PC-9 (cell line): ENCODE measurements around the gene TMEM92. TPM values are rescaled to one million over a fixed set of nuclear protein-coding genes. Genes with fewer than 3 reads are reported as not detected.
"Not testable (repeated sequence)": the region's sequence is repeated elsewhere in the genome, so short reads cannot be mapped to it uniquely, and the experiment has no call there.

Source experiments
- BruUV-seq: library from RNA; stranded (reverse); fragments of 400-500 nt; replicated peaks from 2 replicates; lab custom pipeline; 2021; lab: Mats Ljungman, UMichigan
- CTCF ChIA-PET: fragments of 300-600 bp; sonication (Branson Sonifier 250); formaldehyde crosslinking; loops from one replicate; lab custom pipeline; 2022; ENCODE audit warnings: antibody characterized with exemption; lab: Charles Lee
- POLR2A ChIA-PET: fragments of 300-600 bp; sonication (Branson Sonifier 250); formaldehyde crosslinking; loops from one replicate; lab custom pipeline; 2022; ENCODE audit warnings: antibody characterized with exemption; ENCODE audit not compliant: unreplicated experiment; lab: Charles Lee
- DNase-seq, 2 experiments: peaks; one replicate each; pipeline versions ENCODE4 v3.0.0 to v3.0.0-alpha.2; 2015 to 2022; ENCODE audit warnings: mixed read lengths in 1 of 2
- H2AFZ ChIP-seq: fragments of 200-600 bp; sonication (generic); 2 replicates; pipeline ENCODE4 v1.8.1; 2017; ENCODE audit warnings: antibody characterized with exemption
- H3F3A ChIP-seq: fragments of 200-600 bp; sonication (generic); 2 replicates; pipeline ENCODE4 v1.8.1; 2017; ENCODE audit warnings: antibody characterized with exemption, mild to moderate bottlenecking, low read depth; ENCODE audit not compliant: insufficient read depth
- H3K27ac ChIP-seq: fragments of 200-600 bp; sonication (generic); 2 replicates; pipeline ENCODE4 v1.6.1; 2016; ENCODE audit warnings: mixed run types
- H3K27me3 ChIP-seq: fragments of 200-600 bp; sonication (generic); 2 replicates; pipeline ENCODE4 v1.6.1; 2016; ENCODE audit warnings: low read depth, mixed run types; ENCODE audit not compliant: insufficient read depth
- H3K36me3 ChIP-seq: fragments of 200-600 bp; sonication (generic); 2 replicates; pipeline ENCODE4 v1.6.1; 2016; ENCODE audit warnings: low read depth, mixed run types
- H3K4me1 ChIP-seq: fragments of 200-600 bp; sonication (generic); replicated peaks from 2 replicates; pipeline ENCODE4 v1.6.1; 2016; ENCODE audit warnings: mixed run types; ENCODE audit not compliant: insufficient read depth
- H3K4me2 ChIP-seq: fragments of 200-600 bp; sonication (generic); 2 replicates; pipeline ENCODE4 v1.6.1; 2017; ENCODE audit warnings: mixed run types
- H3K4me3 ChIP-seq: fragments of 200-600 bp; sonication (generic); 2 replicates; pipeline ENCODE4 v1.6.1; 2016; ENCODE audit warnings: mixed run types
- H3K79me2 ChIP-seq: fragments of 200-600 bp; sonication (generic); 2 replicates; pipeline ENCODE4 v1.6.1; 2017; ENCODE audit warnings: low read depth, mixed run types
- H3K9me2 ChIP-seq: fragments of 200-600 bp; sonication (generic); 2 replicates; pipeline ENCODE4 v1.8.1; 2017; ENCODE audit warnings: mild to moderate bottlenecking; ENCODE audit not compliant: insufficient read depth
- H3K9me3 ChIP-seq: fragments of 200-600 bp; sonication (generic); 2 replicates; pipeline ENCODE4 v1.8.1; 2016; ENCODE audit warnings: low read depth; ENCODE audit not compliant: insufficient read depth
- H4K20me1 ChIP-seq: fragments of 200-600 bp; sonication (generic); 2 replicates; pipeline ENCODE4 v1.8.1; 2017; ENCODE audit not compliant: insufficient read depth
- CTCF ChIP-seq: fragments of 200-600 bp; sonication (generic); conservative IDR thresholded peaks from 2 replicates; pipeline ENCODE4 v1.6.1; 2017; ENCODE audit warnings: mixed run types, antibody characterized with exemption, mild to moderate bottlenecking, moderate library complexity
- EZH2 ChIP-seq: fragments of 200-600 bp; sonication (generic); IDR thresholded peaks from 2 replicates; pipeline ENCODE4 v1.8.0; 2017; ENCODE audit warnings: antibody characterized with exemption, low read depth
- intact Hi-C: fragments of 100-400 bp; cut with micrococcal nuclease; formaldehyde crosslinking; loops from one replicate; pipeline ENCODE4 v1.10.0; 2022; ENCODE audit not compliant: unreplicated experiment
- total RNA-seq: library from RNA; stranded (reverse); gene quantifications from 2 replicates; pipeline ENCODE4 v1.2.3, GENCODE V29; 2021

Gene TMEM92
- total RNA-seq, 1 experiment from 2014 or later = 16.6 TPM

GRCh38 chr17:50283246-50283645, 9.0 kb downstream of the TMEM92 start:
- Histone ChIP-seq H2AFZ (no peak overlapping the region), H3K27ac (no peak overlapping the region), H3K9me2 (no peaks in the 10 kb centered on the region), H3K4me3 (no peak overlapping the region), H3K9me3 (no peaks in the 10 kb centered on the region), H3K4me1 (peaks cover 38% of the 10 kb centered on the region), H3K36me3 (peaks cover 12% of the 10 kb centered on the region; the same call in 1 of the 2 replicates), H3K27me3 (no peaks in the 10 kb centered on the region), H3F3A (peaks cover 5% of the 10 kb centered on the region; the same call in 1 of the 2 replicates), H4K20me1 (no peaks in the 10 kb centered on the region), H3K79me2 (0 out of 2 replicates have a peak, but pooled peaks cover 5% of the 10 kb centered on the region), H3K4me2 (no peak overlapping the region)
- TF ChIP-seq CTCF (no peak), EZH2 (no peak)
- ChIA-PET POLR2A (no interaction called here), CTCF (no interaction called here)
- intact Hi-C loops = no loop called here
- no peak for DNase-seq
- BruUV-seq = no TSS peak

GRCh38 chr17:50283714-50284113, 9.4 kb downstream of the TMEM92 start:
- H4K20me1 ChIP-seq = no peaks in the 10 kb centered on the region
- H3K27me3 ChIP-seq = no peaks in the 10 kb centered on the region
- TF ChIP-seq EZH2 (no peak), CTCF (no peak)
- no peak overlapping the region for H2AFZ ChIP-seq
- peaks cover 6% of the 10 kb centered on the region; the same call in 1 of the 2 replicates for H3F3A ChIP-seq
- intact Hi-C loops = no loop called here
- DNase-seq = no peak
- no TSS peak for BruUV-seq
- H3K36me3 ChIP-seq = peaks cover 12% of the 10 kb centered on the region; the same call in 1 of the 2 replicates
- no peak overlapping the region for H3K4me3 ChIP-seq
- 0 out of 2 replicates have a peak, but pooled peaks cover 10% of the 10 kb centered on the region for H3K79me2 ChIP-seq
- H3K9me3 ChIP-seq = no peaks in the 10 kb centered on the region
- peaks cover 38% of the 10 kb centered on the region for H3K4me1 ChIP-seq
- CTCF ChIA-PET = no interaction called here
- POLR2A ChIA-PET = no interaction called here
- no peak overlapping the region for H3K4me2 ChIP-seq
- H3K9me2 ChIP-seq = no peaks in the 10 kb centered on the region
- no peak overlapping the region for H3K27ac ChIP-seq

DNA sequence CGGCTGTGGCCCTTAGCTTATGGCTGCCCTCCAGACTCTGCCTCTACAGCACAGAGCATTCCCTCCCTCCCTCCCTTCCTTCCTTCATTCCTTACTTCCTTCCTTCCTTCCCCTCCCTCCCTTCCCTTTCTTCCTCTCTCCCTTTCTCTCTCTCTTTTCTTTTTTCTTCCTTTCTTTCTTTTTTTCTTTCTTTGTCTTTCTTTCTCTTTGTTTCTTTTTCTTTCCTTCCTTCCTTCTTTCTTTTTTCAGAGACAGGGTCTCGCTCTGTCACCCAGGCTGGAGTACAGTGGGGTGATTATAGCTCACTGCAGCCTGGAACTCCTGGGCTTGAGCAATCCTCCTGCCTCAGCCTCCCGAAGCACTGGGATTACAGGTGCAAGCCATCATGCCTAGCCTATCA, 11.7 kb downstream of the TMEM92 start:
- POLR2A ChIA-PET = no interaction called here
- H3K27me3 ChIP-seq = no peaks in the 10 kb centered on the region
- no peaks in the 10 kb centered on the region for H3K9me2 ChIP-seq
- H3K27ac ChIP-seq = no peak overlapping the region
- peaks cover 6% of the 10 kb centered on the region; the same call in 1 of the 2 replicates for H3K36me3 ChIP-seq
- DNase-seq = no peak
- peaks cover 21% of the 10 kb centered on the region for H3F3A ChIP-seq
- 0 out of 2 replicates have a peak, but pooled peaks cover 14% of the 10 kb centered on the region for H3K79me2 ChIP-seq
- TF ChIP-seq EZH2 = no peak
- TF ChIP-seq CTCF = no peak
- no peak overlapping the region for H2AFZ ChIP-seq
- peaks cover 40% of the 10 kb centered on the region for H3K4me1 ChIP-seq
- no peaks in the 10 kb centered on the region for H3K9me3 ChIP-seq
- no peak overlapping the region for H3K4me3 ChIP-seq
- H4K20me1 ChIP-seq = no peaks in the 10 kb centered on the region
- intact Hi-C loops = no loop called here
- no peak overlapping the region for H3K4me2 ChIP-seq
- no TSS peak for BruUV-seq
- CTCF ChIA-PET = interaction anchor here (0.7 kb wide), 1 partner anchor 334 kb away, joined by 3 read pairs; no protein-coding TSS in a partner anchor

DNA sequence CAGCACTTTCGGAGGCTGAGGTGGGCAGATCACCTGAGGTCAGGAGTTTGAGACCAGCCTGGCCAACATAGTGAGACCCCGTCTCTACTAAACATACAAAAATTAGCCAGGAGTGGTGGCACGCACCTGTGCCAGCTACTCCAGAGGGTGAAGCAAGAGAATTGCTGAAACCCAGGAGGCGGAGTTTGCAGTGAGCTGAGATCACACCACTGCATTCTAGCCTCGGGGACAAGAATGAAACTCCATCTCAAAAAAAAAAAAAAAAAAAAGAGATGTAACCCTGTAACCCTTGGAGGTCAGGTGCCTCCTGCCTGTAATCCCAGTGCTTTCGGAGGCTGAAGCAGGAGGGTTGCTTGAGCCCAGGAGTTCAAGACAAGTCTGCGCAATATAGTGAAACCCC, 13.0 kb downstream of the TMEM92 start:
- H3K79me2 ChIP-seq = 0 out of 2 replicates have a peak, but pooled peaks cover 14% of the 10 kb centered on the region
- H4K20me1 ChIP-seq, H3K9me3 ChIP-seq, BruUV-seq, H2AFZ ChIP-seq, H3K4me3 ChIP-seq, H3K27me3 ChIP-seq, H3K36me3 ChIP-seq, intact Hi-C loops, H3K27ac ChIP-seq, H3K9me2 ChIP-seq: not testable (repeated sequence)
- POLR2A ChIA-PET = interaction anchor here (0.7 kb wide), 1 partner anchor 142 kb away, joined by 3 read pairs; no protein-coding TSS in a partner anchor
- peak in 1 of 2 experiments; percentile 53 for DNase-seq
- peaks cover 44% of the 10 kb centered on the region for H3K4me1 ChIP-seq
- peak overlapping the region; percentile 79 for H3K4me2 ChIP-seq
- peaks cover 28% of the 10 kb centered on the region for H3F3A ChIP-seq
- CTCF ChIA-PET = interaction anchor here (0.6 kb wide), 3 partner anchors 20 to 116 kb away, joined by 3 to 9 read pairs (median 8); no protein-coding TSS in a partner anchor
